Endothelial cell (in vitro differentiated cells): ENCODE data around the gene MNAT1. TPM values are rescaled to one million over a fixed set of nuclear protein-coding genes. Genes with fewer than 3 reads are reported as not detected.

Source experiments
- DNase-seq: peaks from one replicate; pipeline ENCODE4 v3.0.0; 2021; ENCODE audit warnings: low spot score
- H3K27ac Mint-ChIP-seq: one replicate; pipeline ENCODE4 v1.8.0; 2021; ENCODE audit warnings: mixed read lengths, inconsistent platforms; ENCODE audit not compliant: unreplicated experiment
- H3K27me3 Mint-ChIP-seq: one replicate; pipeline ENCODE4 v1.8.0; 2021; ENCODE audit warnings: mild to moderate bottlenecking, moderate library complexity, mixed read lengths, inconsistent platforms; ENCODE audit not compliant: unreplicated experiment
- H3K36me3 Mint-ChIP-seq: one replicate; pipeline ENCODE4 v1.8.0; 2021; ENCODE audit warnings: mild to moderate bottlenecking, low read depth, mixed read lengths, inconsistent platforms; ENCODE audit not compliant: unreplicated experiment
- H3K4me1 Mint-ChIP-seq: one replicate; pipeline ENCODE4 v1.8.0; 2021; ENCODE audit warnings: mild to moderate bottlenecking, mixed read lengths, inconsistent platforms; ENCODE audit not compliant: unreplicated experiment
- H3K4me3 Mint-ChIP-seq: one replicate; pipeline ENCODE4 v1.8.0; 2021; ENCODE audit warnings: mild to moderate bottlenecking, mixed read lengths, inconsistent platforms; ENCODE audit not compliant: unreplicated experiment
- H3K9me3 Mint-ChIP-seq: one replicate; pipeline ENCODE4 v1.8.0; 2021; ENCODE audit warnings: mixed read lengths, inconsistent platforms; ENCODE audit not compliant: unreplicated experiment
- CTCF ChIP-seq: fragments of 200-600 bp; sonication (generic); IDR thresholded peaks from one replicate; pipeline ENCODE4 v1.5.0; 2021; ENCODE audit warnings: antibody characterized with exemption; ENCODE audit not compliant: unreplicated experiment
- total RNA-seq: library from RNA; stranded (reverse); fragmentation: NEBNext Ultra II Directional; extraction: Animal tissue kit (Norgen Biotek cat#: 25700); gene quantifications from one replicate; pipeline ENCODE4 v1.2.1, GENCODE V29; 2021; ENCODE audit not compliant: unreplicated experiment

The MNAT1 gene
- total RNA-seq, 1 donor from 2014 or later, result 27.8 TPM

- Mint-ChIP-seq H3K4me3 (no peak overlapping the region), H3K4me1 (peaks cover 6% of the 10 kb centered on the region), H3K36me3 (peaks cover 2% of the 10 kb centered on the region), H3K9me3 (no peaks in the 10 kb centered on the region), H3K27ac (no peak overlapping the region), H3K27me3 (peaks cover 1% of the 10 kb centered on the region)
- DNase-seq, result no peak
- TF ChIP-seq CTCF, result no peak
Observed at GRCh38 chr14:60965402-60965801, 230.8 kb downstream of the MNAT1 start.

DNA sequence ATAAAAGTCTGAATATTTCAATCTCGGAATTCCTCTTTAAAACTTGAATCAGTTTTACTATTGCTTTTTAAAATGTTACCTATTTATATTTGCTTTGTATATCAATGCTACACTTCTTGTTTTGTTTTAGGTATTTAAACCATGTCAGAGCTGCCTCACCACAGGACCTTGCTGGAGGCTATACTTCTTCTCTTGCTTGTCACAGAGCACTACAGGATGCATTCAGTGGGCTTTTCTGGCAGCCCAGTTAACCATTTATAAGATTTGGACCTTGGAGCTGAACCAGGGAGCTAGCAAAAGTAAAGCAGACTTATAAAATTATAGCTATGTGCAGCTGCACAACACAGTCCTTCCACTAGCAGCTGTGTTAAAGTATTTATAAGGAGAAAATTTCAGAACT, 233.5 kb downstream of the MNAT1 start:
- H3K4me3 Mint-ChIP-seq, result no peak overlapping the region
- no peak overlapping the region for H3K27ac Mint-ChIP-seq
- H3K36me3 Mint-ChIP-seq, result no peaks in the 10 kb centered on the region
- no peak for DNase-seq
- H3K4me1 Mint-ChIP-seq, result peaks cover 10% of the 10 kb centered on the region
- no peaks in the 10 kb centered on the region for H3K27me3 Mint-ChIP-seq
- no peaks in the 10 kb centered on the region for H3K9me3 Mint-ChIP-seq
- no peak for TF ChIP-seq CTCF

- Mint-ChIP-seq H3K4me1 (peaks cover 7% of the 10 kb centered on the region), H3K4me3 (no peak overlapping the region), H3K9me3 (no peaks in the 10 kb centered on the region), H3K36me3 (no peaks in the 10 kb centered on the region), H3K27me3 (no peaks in the 10 kb centered on the region), H3K27ac (no peak overlapping the region)
- TF ChIP-seq CTCF, result no peak
- DNase-seq, result no peak
Observed at GRCh38 chr14:60968671-60969070, 234.1 kb downstream of the MNAT1 start.

- no peak for DNase-seq
- no peaks in the 10 kb centered on the region for H3K9me3 Mint-ChIP-seq
- no peak for TF ChIP-seq CTCF
- H3K27me3 Mint-ChIP-seq, result no peaks in the 10 kb centered on the region
- H3K36me3 Mint-ChIP-seq, result no peaks in the 10 kb centered on the region
- H3K4me3 Mint-ChIP-seq, result no peak overlapping the region
- H3K4me1 Mint-ChIP-seq, result peaks cover 4% of the 10 kb centered on the region
- H3K27ac Mint-ChIP-seq, result no peak overlapping the region
Observed at GRCh38 chr14:60970146-60970545, 235.6 kb downstream of the MNAT1 start.

- peaks cover 4% of the 10 kb centered on the region for H3K4me1 Mint-ChIP-seq
- no peaks in the 10 kb centered on the region for H3K27me3 Mint-ChIP-seq
- no peaks in the 10 kb centered on the region for H3K36me3 Mint-ChIP-seq
- H3K4me3 Mint-ChIP-seq, result no peak overlapping the region
- H3K27ac Mint-ChIP-seq, result no peak overlapping the region
- H3K9me3 Mint-ChIP-seq, result no peaks in the 10 kb centered on the region
- DNase-seq, result no peak
- no peak for TF ChIP-seq CTCF
Observed at GRCh38 chr14:60971271-60971670, 236.7 kb downstream of the MNAT1 start.
